HG03025 (cell line): ENCODE data around the gene BRINP1.

Experiments used
- ATAC-seq: cut with Tn5 transposase; IDR thresholded peaks from one replicate; pipeline ENCODE4 v1.9.1; 2021; ENCODE audit warnings: mild to moderate bottlenecking, moderate library complexity; ENCODE audit not compliant: unreplicated experiment, low FRiP score

BRINP1 gene

DNA sequence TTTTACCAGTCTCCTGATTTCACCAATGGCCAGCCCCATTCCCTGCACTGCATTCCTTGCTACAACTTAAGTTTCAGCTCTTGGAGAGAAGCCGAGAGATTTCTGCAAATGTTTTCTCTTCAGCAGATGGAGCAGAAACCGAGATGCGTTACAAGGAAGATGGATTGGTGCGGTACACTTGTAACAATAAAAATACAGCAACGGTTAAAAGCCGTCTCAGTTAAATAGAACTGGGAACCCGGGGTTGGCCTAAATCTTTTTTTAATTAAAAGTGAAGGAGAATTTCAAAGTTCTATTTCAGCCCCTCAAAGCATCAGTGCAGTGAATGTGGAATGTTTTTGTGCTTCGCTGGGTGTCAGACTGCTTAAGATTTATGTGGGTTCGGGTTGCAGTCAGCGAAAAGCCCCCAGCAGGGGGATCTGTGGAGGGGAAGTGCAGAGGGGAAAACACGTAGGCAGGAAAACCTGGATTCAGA, 19.8 kb downstream of the BRINP1 start:
- ATAC-seq: no peak

GRCh38 chr9:119343059-119343990, 25.9 kb downstream of the BRINP1 start:
- no peak for ATAC-seq

DNA sequence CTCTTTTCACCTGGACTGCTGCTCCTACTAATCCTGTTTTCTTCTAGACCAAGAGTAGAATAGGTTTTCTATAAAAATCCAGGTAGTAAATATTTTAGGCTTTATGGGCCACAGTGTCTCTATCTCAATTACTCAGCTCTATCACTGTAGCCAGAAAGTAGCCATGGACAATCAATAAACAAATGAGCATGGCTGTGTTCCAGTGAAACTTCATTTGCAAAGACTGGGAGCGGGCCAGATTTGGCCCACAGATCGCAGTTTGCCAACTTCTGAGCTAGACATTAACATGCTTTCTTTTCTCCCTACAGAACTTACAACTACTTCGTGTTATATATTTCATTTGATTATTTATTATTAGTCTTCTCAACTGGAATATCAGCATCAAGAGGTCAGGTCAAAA, 30.2 kb downstream of the BRINP1 start:
- no peak for ATAC-seq

DNA sequence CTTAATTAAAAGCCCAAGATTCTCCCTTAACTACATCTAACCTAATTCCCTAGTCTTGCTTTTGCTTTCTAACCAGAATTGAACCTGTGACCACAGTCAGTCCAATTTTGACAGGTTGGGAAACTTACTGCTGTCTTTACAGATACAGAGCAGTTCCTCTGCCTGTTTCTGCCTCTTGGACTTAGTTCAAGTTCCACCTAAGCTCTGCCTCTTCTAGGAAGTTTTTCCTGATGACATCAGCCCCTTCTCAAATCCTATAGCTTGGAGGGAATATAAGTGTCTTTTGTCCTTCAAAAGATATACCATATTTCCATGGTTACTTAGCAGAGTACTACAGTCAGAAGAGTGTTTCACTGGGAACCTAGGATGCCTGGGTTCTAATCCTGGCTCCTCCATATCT, 31.7 kb downstream of the BRINP1 start:
- no peak for ATAC-seq

- ATAC-seq: no peak
Observed at GRCh38 chr9:119334745-119335144, 34.5 kb downstream of the BRINP1 start.

DNA sequence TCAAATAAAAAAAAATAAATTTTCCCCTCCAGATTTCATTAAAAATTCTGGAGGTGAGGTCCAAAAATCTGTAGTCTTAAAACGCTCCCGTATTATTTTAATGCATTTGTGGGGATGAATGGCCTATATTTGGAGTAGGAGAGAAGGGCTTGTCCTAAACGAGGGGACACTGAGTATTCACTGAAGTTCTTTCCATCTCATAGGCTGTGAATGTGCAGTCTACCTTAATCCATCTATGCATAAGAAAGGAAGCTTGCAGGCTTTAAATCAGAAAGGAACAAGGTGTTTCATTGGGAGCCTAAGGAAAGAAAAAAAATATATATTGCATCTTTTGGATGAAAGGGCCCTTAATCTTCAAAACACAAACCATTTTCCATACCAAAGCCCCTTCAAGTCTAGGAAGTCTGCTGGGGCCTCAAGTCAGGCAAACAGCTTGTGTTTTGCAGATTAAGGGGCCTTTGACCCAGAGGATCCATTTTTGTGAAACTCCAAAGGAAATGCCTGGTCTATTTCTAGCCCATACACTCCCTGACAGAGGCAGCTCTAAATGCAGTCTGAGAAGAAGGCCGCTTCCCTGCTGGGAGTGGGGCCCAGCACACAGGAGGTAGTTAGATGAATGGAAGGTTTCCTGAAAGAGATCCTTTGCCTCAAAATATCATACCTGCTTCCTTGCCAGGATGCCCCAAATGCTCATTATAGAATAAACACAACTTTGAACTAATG, 35.6 kb downstream of the BRINP1 start:
- no peak for ATAC-seq

DNA sequence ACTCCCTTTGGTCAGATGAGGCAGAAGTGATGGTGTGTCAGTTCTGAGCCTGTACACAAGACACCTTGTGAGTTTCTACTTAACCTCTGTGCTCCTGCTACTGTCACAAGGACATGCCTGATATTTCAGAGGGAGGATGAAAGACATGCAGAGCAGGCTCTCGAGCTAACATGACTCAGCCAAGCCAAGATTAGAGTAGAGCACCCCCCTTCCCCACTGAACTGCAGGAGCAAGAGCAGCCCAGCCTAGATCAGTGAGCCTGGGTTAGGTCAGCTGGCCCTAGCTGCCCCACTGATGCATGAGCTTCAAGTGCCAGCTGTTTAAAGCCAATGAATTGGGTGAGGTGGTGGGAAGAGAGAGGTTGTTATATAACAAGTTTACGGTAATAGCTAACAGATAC, 36.7 kb downstream of the BRINP1 start:
- ATAC-seq: no peak

GRCh38 chr9:119322184-119322583, 47.1 kb downstream of the BRINP1 start:
- no peak for ATAC-seq

- ATAC-seq: no peak
Observed at GRCh38 chr9:119318371-119318770, 50.9 kb downstream of the BRINP1 start.

- ATAC-seq: no peak
Observed at GRCh38 chr9:119313846-119314245, 55.4 kb downstream of the BRINP1 start.

GRCh38 chr9:119310741-119311140, 58.5 kb downstream of the BRINP1 start:
- no peak for ATAC-seq

DNA sequence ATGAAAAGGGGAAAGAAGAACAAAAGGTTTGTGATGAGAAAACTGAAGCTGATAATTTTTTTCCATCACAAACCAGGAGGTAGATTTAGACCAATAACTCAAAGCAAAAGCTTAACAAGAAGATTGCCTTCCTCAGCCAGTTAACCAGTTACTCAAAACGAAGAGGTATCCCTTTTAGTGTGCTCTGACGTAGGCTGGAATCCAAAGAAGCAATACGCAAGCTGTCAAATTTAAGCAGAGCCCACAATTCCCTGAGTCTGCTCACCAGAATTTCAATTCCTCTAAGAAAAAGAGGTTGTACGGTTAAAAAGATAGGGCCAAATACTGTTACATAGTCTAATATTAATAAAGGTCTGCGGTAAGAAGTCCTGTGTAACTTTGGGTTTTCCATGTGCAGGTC, 61.8 kb downstream of the BRINP1 start:
- no peak for ATAC-seq

- no peak for ATAC-seq
Observed at GRCh38 chr9:119304555-119304954, 64.7 kb downstream of the BRINP1 start.

- ATAC-seq: no peak
Observed at GRCh38 chr9:119302988-119303698, 66.1 kb downstream of the BRINP1 start.

GRCh38 chr9:119298076-119298853, 71.0 kb downstream of the BRINP1 start:
- ATAC-seq: peak; percentile 95

GRCh38 chr9:119291554-119291953, 77.7 kb downstream of the BRINP1 start:
- ATAC-seq: no peak

- peak; percentile 69 for ATAC-seq
Observed at GRCh38 chr9:119289740-119290433, 79.3 kb downstream of the BRINP1 start.

DNA sequence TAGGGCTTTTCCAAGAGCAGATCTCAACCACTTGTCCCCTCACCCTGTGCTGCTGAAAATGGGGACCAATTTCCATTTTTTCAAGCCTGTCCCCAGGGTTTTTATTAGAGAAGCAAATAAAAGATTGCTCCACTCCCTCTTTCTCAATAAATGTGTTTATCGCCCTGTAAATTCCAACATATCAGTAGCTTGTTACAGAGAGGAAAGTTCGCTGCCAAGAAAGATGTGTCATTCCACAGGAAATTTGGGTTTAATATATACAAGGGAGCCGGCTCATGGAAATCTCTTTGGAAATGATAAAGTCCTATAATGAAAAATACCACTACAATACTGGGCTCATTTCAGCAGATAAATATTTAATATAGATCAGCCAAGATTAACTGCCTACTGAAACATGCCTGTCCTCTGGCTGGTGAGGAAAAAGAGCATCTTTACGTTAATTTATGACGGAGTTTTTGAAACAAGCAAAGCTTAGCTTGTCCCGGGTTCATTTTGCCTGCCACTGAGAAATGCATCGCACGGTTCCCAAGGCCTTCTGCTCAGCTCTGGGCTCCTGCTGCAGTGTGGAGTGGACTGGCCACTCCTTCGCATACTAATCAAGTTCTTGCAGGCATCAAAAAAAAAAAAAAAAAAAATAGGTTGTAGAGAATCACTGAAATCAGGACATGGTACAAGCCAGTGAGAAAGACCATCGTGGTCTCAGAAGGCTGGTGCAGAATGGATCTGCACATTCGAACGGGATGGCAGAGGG, 84.5 kb downstream of the BRINP1 start:
- ATAC-seq: no peak

DNA sequence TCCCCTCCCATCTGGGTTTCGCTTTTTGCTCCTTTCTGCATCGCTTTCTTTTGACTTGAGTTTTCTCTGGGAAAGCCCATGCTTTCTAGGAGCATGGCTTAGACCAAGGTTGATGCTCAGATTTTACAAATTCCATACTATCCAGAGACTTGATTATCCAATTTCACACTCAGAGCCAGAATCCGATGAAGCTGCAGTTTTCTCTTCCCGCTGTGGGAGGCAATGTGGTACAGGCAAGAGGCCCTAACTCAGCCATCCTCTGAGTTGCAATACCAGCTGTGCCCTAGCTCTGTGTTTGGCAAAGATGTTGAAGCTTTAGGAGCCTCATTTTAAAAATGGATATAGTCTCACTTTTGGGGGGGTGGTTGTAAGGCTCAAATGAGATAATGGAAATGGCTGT, 85.1 kb downstream of the BRINP1 start:
- ATAC-seq: no peak
